Measurements from ENCODE around the gene MICAL3. TPM values are rescaled to one million over a fixed set of nuclear protein-coding genes. Genes with fewer than 3 reads are reported as not detected.

MICAL3 gene
- total RNA-seq, 1 donor from 2014 or later, result 54.8 TPM

GRCh38 chr22:17971711-17972110, 52.6 kb downstream of the MICAL3 start:
- TF ChIP-seq, protein P1, sequence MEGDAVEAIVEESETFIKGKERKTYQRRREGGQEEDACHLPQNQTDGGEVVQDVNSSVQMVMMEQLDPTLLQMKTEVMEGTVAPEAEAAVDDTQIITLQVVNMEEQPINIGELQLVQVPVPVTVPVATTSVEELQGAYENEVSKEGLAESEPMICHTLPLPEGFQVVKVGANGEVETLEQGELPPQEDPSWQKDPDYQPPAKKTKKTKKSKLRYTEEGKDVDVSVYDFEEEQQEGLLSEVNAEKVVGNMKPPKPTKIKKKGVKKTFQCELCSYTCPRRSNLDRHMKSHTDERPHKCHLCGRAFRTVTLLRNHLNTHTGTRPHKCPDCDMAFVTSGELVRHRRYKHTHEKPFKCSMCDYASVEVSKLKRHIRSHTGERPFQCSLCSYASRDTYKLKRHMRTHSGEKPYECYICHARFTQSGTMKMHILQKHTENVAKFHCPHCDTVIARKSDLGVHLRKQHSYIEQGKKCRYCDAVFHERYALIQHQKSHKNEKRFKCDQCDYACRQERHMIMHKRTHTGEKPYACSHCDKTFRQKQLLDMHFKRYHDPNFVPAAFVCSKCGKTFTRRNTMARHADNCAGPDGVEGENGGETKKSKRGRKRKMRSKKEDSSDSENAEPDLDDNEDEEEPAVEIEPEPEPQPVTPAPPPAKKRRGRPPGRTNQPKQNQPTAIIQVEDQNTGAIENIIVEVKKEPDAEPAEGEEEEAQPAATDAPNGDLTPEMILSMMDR (IDR thresholded peaks at IDR 0.05; ENCODE audit: unreplicated experiment), result no peak
- Mint-ChIP-seq H3K27ac (no peak overlapping the region), H3K4me1 (ENCODE audit: low read depth) (peaks cover 13% of the 10 kb centered on the region), H3K9me3 (ENCODE audit: low read depth) (no peaks in the 10 kb centered on the region), H3K27me3 (no peaks in the 10 kb centered on the region), H3K4me3 (ENCODE audit: low read depth) (no peak overlapping the region), H3K36me3 (ENCODE audit: insufficient read depth) (no peaks in the 10 kb centered on the region)
- no peak for DNase-seq (ENCODE audit: low spot score, unreplicated experiment)

- no peaks in the 10 kb centered on the region for H3K36me3 Mint-ChIP-seq (ENCODE audit: insufficient read depth)
- H3K9me3 Mint-ChIP-seq (ENCODE audit: low read depth), result no peaks in the 10 kb centered on the region
- TF ChIP-seq, protein P1 (IDR thresholded peaks at IDR 0.05; ENCODE audit: unreplicated experiment), result no peak
- no peak overlapping the region for H3K4me3 Mint-ChIP-seq (ENCODE audit: low read depth)
- no peak overlapping the region for H3K27ac Mint-ChIP-seq
- no peak for DNase-seq (ENCODE audit: low spot score, unreplicated experiment)
- H3K27me3 Mint-ChIP-seq, result no peaks in the 10 kb centered on the region
- peaks cover 19% of the 10 kb centered on the region for H3K4me1 Mint-ChIP-seq (ENCODE audit: low read depth)
These were observed 54.1 kb downstream of the MICAL3 start for GRCh38 chr22:17970201-17970708.

DNA sequence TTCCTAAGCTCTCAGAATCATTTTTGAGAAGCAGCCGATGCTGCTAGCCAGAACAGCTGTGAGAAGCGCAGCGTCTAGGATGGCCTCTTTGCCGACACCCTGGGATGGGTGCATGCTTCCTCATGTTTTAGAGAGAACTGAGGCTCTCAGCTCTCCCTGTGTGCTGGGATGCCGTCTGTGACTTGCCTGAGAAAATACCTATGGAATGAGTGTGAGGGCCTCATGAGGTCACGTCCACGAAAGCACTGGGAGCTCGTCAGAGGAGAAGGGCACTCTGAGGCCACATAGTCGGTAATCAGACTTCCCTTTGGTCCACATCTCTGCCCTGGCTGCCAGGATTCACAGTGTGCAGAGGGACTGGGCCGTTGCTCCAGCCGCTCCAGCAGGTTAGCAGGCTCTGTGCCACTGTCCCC, 54.7 kb downstream of the MICAL3 start:
- H3K27ac Mint-ChIP-seq, result peak overlapping the region; percentile 22
- DNase-seq (ENCODE audit: low spot score, unreplicated experiment), result no peak
- H3K9me3 Mint-ChIP-seq (ENCODE audit: low read depth), result no peaks in the 10 kb centered on the region
- H3K4me1 Mint-ChIP-seq (ENCODE audit: low read depth), result peaks cover 19% of the 10 kb centered on the region
- no peaks in the 10 kb centered on the region for H3K36me3 Mint-ChIP-seq (ENCODE audit: insufficient read depth)
- H3K4me3 Mint-ChIP-seq (ENCODE audit: low read depth), result no peak overlapping the region
- TF ChIP-seq, protein P1 (IDR thresholded peaks at IDR 0.05; ENCODE audit: unreplicated experiment), result no peak
- no peaks in the 10 kb centered on the region for H3K27me3 Mint-ChIP-seq

GRCh38 chr22:17968126-17968525, 56.2 kb downstream of the MICAL3 start:
- no peaks in the 10 kb centered on the region for H3K27me3 Mint-ChIP-seq
- H3K27ac Mint-ChIP-seq, result no peak overlapping the region
- no peaks in the 10 kb centered on the region for H3K36me3 Mint-ChIP-seq (ENCODE audit: insufficient read depth)
- H3K4me3 Mint-ChIP-seq (ENCODE audit: low read depth), result no peak overlapping the region
- no peaks in the 10 kb centered on the region for H3K9me3 Mint-ChIP-seq (ENCODE audit: low read depth)
- TF ChIP-seq, protein P1 (IDR thresholded peaks at IDR 0.05; ENCODE audit: unreplicated experiment), result no peak
- no peak for DNase-seq (ENCODE audit: low spot score, unreplicated experiment)
- peaks cover 23% of the 10 kb centered on the region for H3K4me1 Mint-ChIP-seq (ENCODE audit: low read depth)

- Mint-ChIP-seq H3K9me3 (ENCODE audit: low read depth) (no peaks in the 10 kb centered on the region), H3K27ac (no peak overlapping the region), H3K4me1 (ENCODE audit: low read depth) (peaks cover 12% of the 10 kb centered on the region), H3K36me3 (ENCODE audit: insufficient read depth) (no peaks in the 10 kb centered on the region), H3K27me3 (no peaks in the 10 kb centered on the region), H3K4me3 (ENCODE audit: low read depth) (no peak overlapping the region)
- no peak for DNase-seq (ENCODE audit: low spot score, unreplicated experiment)
- TF ChIP-seq, protein P1 (IDR thresholded peaks at IDR 0.05; ENCODE audit: unreplicated experiment), result no peak
These were observed 58.0 kb downstream of the MICAL3 start for GRCh38 chr22:17966403-17966717.
